Measurements from ENCODE around the gene CELF2.

CELF2 gene

GRCh38 chr10:11164803-11165590 is 147.3 kb downstream of the CELF2 start (continued):
- TF ChIP-seq AEBP2 (tag by site-specific recombination; IDR thresholded peaks at IDR 0.05; ENCODE audit: borderline replicate concordance) (no peak), ZSCAN30 (tag by site-specific recombination; IDR thresholded peaks at IDR 0.05) (no peak), ZNF513 (tag by site-specific recombination; IDR thresholded peaks at IDR 0.05) (peak; percentile 61), ZNF433 (tag by site-specific recombination; IDR thresholded peaks at IDR 0.05; ENCODE audit: low read depth) (no peak), ZNF658 (tag by site-specific recombination; IDR thresholded peaks at IDR 0.05) (no peak), ZIC2 (tag by site-specific recombination; IDR thresholded peaks at IDR 0.05) (no peak), ZBTB11 (tag by site-specific recombination; conservative IDR thresholded peaks at IDR 0.05; ENCODE audit: low read depth) (no peak), SP3 (tag by site-specific recombination; IDR thresholded peaks at IDR 0.05) (peak; percentile 46), ZNF449 (tag by site-specific recombination; IDR thresholded peaks at IDR 0.05) (peak; percentile 80), SP7 (tag by site-specific recombination; IDR thresholded peaks at IDR 0.05) (peak; percentile 61), ZNF211 (tag by site-specific recombination; IDR thresholded peaks at IDR 0.05; ENCODE audit: low read depth) (no peak), YY2 (tag by site-specific recombination; IDR thresholded peaks at IDR 0.05) (peak; percentile 47; the same call in 1 of the 2 replicates), PRDM2 (tag by site-specific recombination; IDR thresholded peaks at IDR 0.05; ENCODE audit: borderline replicate concordance) (no peak), GLI4 (tag by site-specific recombination; IDR thresholded peaks at IDR 0.05) (no peak), HIC1 (tag by site-specific recombination; IDR thresholded peaks at IDR 0.05) (no peak)
